ENCODE measurements around the gene STOX2.

DNA sequence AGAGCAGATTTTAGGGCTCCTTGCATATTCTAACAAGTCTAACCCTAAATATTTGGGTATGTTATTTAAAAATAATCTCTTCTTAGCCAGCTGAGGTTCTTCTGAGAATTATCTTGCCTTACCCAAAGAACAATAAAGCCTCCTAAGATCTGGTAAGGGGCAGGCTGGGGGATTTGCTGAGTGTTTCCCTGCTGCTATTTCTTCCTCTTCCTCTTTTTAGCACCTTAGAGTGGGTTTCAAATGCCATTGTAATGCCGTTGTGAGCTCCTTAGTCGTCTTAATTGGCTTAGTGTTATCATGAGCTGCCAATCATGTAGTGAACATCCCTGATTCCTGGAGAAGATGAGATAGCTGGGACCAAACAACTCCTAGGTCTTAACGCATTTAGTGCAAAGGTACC, 15.4 kb downstream of the STOX2 start:
- TF ChIP-seq GATA2 (IDR thresholded peaks at IDR 0.05; ENCODE audit: low read depth, low read length) = no peak
- no peak for TF ChIP-seq GATA3 (IDR thresholded peaks at IDR 0.05; ENCODE audit: low read depth, low read length)

Measured in SH-SY5Y (cell line).